Parathyroid adenoma (tissue), 2 donors: Measurements from ENCODE around the gene PHYHD1.
"Not testable (repeated sequence)": the region's sequence is repeated elsewhere in the genome, so short reads cannot be mapped to it uniquely, and the experiment has no call there.

ENCODE experiments used
- H2AFZ ChIP-seq: fragments of 300-600 bp; sonication (generic); one replicate; pipeline ENCODE4 v1.7.0; 2017; ENCODE audit warnings: antibody characterized with exemption, mild to moderate bottlenecking
- H3K27ac ChIP-seq: fragments of 300-600 bp; sonication (generic); one replicate; pipeline ENCODE4 v1.7.0; 2017
- H3K27me3 ChIP-seq: fragments of 300-600 bp; sonication (generic); one replicate; pipeline ENCODE4 v1.7.0; 2017; ENCODE audit warnings: low read length; ENCODE audit not compliant: control insufficient read depth, insufficient read depth
- H3K36me3 ChIP-seq: fragments of 300-600 bp; sonication (generic); one replicate; pipeline ENCODE4 v1.7.0; 2017; ENCODE audit warnings: low read length; ENCODE audit not compliant: control insufficient read depth, insufficient read depth
- H3K4me1 ChIP-seq: fragments of 300-600 bp; sonication (generic); one replicate; pipeline ENCODE4 v1.7.0; 2017; ENCODE audit warnings: control low read depth
- H3K4me2 ChIP-seq: fragments of 300-600 bp; sonication (generic); one replicate; pipeline ENCODE4 v1.7.0; 2017; ENCODE audit warnings: low read length
- H3K4me3 ChIP-seq: fragments of 300-600 bp; sonication (generic); one replicate; pipeline ENCODE4 v1.7.0; 2017; ENCODE audit warnings: low read depth, low read length
- H3K79me2 ChIP-seq: fragments of 300-600 bp; sonication (generic); one replicate; pipeline ENCODE4 v1.7.0; 2017; ENCODE audit warnings: control low read depth
- H3K9ac ChIP-seq: fragments of 300-600 bp; sonication (generic); one replicate; pipeline ENCODE4 v1.7.0; 2017; ENCODE audit warnings: mild to moderate bottlenecking
- H3K9me3 ChIP-seq: fragments of 300-600 bp; sonication (generic); one replicate; pipeline ENCODE4 v1.7.0; 2017; ENCODE audit warnings: low read length; ENCODE audit not compliant: control insufficient read depth
- TF ChIP-seq, protein P1 (sequence below): fragments of 300-600 bp; sonication (generic); IDR thresholded peaks from one replicate; pipeline ENCODE4 v1.7.0; 2017; ENCODE audit warnings: antibody characterized with exemption, mild to moderate bottlenecking
- donor health status: primary hyperparathyroidism.

Gene PHYHD1

DNA sequence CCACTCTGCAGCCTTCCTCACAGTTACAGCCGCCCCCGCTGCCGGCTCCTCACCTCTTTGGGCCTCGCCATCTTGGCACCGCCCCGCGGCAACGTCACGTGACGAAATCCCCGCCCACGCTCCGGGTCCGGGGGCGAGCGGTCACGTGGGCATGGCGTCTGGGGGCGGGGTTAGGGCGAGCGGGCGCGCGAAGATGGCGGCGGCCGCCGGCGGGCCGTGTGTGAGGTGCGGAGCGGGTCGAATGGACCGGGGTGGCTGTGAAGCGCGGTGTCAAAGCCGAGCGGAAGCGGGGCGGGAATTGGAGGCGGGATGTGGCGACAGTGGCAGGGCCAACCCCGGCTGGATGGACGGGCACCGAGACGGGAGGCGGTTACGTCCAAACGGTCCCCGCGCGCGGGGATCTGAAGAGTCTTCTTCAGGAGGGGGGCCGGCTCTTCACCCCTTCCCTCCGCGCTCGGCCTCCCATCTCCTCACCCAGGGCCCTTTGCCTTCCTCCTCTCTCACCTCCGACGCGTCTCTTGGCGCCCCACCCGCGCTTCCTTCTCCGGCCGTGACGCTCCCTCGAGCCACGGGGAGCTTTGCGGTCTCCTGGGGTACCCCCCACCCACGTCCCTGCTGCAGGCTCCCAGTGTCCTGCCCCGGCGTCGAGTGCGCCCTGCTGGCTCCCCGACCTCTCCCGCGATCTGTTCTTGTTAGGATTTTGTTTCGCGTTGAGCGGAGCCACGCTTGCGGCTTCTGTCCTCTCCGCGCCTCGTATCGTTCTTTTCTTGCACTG lies 26.9 kb downstream of the PHYHD1 start, which contains the start of the genes DOLK and NUP188:
Gene DOLK (minus strand): TSS at position 77 of the 775 bp plus-strand sequence. CDS start 300 bp downstream, outside the sequence.
Gene NUP188 (plus strand): TSS at position 173 of the 775 bp plus-strand sequence. CDS start 21 bp downstream, at position 194.
- no peaks in the 10 kb centered on the region for H3K36me3 ChIP-seq
- H3K27ac ChIP-seq, result peak within 1 kb of the TSS; percentile 74
- peak within 1 kb of the TSS; percentile 73 for H3K4me3 ChIP-seq
- H3K9ac ChIP-seq, result no peak within 1 kb of the TSS
- no peaks in the 10 kb centered on the region for H3K9me3 ChIP-seq
- no peaks in the 10 kb centered on the region for H3K27me3 ChIP-seq
- H3K79me2 ChIP-seq, result no peaks in the 10 kb centered on the region
- H3K4me1 ChIP-seq, result no peaks in the 10 kb centered on the region
- peak within 1 kb of the TSS; percentile 89 for H3K4me2 ChIP-seq
- TF ChIP-seq, protein P1, sequence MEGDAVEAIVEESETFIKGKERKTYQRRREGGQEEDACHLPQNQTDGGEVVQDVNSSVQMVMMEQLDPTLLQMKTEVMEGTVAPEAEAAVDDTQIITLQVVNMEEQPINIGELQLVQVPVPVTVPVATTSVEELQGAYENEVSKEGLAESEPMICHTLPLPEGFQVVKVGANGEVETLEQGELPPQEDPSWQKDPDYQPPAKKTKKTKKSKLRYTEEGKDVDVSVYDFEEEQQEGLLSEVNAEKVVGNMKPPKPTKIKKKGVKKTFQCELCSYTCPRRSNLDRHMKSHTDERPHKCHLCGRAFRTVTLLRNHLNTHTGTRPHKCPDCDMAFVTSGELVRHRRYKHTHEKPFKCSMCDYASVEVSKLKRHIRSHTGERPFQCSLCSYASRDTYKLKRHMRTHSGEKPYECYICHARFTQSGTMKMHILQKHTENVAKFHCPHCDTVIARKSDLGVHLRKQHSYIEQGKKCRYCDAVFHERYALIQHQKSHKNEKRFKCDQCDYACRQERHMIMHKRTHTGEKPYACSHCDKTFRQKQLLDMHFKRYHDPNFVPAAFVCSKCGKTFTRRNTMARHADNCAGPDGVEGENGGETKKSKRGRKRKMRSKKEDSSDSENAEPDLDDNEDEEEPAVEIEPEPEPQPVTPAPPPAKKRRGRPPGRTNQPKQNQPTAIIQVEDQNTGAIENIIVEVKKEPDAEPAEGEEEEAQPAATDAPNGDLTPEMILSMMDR, result no peak
- H2AFZ ChIP-seq, result peak within 1 kb of the TSS; percentile 95

DNA sequence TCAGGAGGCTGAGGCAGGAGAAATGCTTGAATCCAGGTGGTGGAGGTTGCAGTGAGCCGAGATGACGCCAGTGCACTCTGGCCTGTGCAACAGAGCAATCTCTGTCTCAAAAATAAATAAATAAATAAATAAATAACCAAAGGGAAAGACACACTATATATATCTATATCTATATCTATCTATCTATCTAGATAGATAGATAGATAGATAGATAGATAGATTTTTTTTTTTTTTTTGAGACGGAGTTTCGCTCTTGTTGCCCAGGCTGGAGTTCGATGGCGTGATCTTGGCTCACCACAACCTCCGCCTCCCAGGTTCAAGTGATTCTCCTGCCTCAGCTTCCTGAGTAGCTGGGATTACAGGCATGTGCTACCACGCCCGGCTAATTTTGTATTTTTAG lies 40.6 kb downstream of the PHYHD1 start:
- not testable (repeated sequence) for H3K27me3 ChIP-seq, H3K9me3 ChIP-seq, H2AFZ ChIP-seq, H3K9ac ChIP-seq, H3K27ac ChIP-seq, H3K4me2 ChIP-seq, H3K4me1 ChIP-seq, H3K79me2 ChIP-seq, H3K36me3 ChIP-seq, H3K4me3 ChIP-seq

DNA sequence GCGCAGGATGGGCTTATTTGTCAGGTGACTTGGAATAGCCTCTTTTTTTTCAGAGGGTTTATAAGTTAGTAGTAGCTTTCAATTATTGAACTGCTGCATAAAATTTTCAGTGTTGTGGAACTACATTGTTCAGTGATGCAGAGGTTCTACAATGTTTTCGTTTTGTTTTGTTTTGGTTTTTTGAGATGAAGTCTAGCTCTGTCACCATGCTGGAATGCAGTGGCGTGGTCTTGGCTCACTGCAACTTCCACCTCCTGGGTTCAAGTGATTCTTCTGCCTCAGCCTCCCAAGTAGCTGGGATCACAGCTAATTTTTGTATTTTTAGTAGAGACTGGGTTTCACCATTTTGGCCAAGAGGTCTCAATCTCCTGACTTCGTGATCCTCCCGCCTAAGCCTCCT lies 48.7 kb downstream of the PHYHD1 start:
- H3K4me2 ChIP-seq, result no peak overlapping the region
- H3K4me1 ChIP-seq, result no peaks in the 10 kb centered on the region
- no peaks in the 10 kb centered on the region for H3K36me3 ChIP-seq
- no peaks in the 10 kb centered on the region for H3K79me2 ChIP-seq
- no peaks in the 10 kb centered on the region for H3K27me3 ChIP-seq
- no peaks in the 10 kb centered on the region for H3K9me3 ChIP-seq
- no peak overlapping the region for H2AFZ ChIP-seq
- no peak overlapping the region for H3K27ac ChIP-seq
- no peak overlapping the region for H3K4me3 ChIP-seq
- TF ChIP-seq, protein P1, result no peak
- H3K9ac ChIP-seq, result no peak overlapping the region

DNA sequence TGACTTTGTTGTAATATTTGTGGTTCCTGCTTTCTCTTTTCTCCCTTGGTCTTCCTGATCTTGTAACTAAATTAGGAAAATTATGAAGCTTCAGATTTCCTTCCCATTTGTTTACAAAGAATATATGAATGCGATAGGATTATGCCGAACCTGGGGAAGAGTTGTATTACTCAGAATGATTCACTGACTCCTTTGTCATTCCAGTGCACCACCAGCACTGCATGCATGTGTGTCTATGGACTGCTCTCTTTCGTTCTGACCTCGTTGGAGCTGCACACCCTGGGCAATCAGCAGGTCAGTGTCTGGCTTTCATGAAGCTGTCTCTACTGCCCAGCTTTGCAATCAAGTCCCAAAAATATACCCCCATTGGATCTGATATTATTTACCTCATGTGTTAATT lies 52.2 kb downstream of the PHYHD1 start:
- Histone ChIP-seq H3K4me2 (no peak overlapping the region), H3K27me3 (no peaks in the 10 kb centered on the region), H3K4me3 (no peak overlapping the region), H3K36me3 (no peaks in the 10 kb centered on the region), H3K9ac (no peak overlapping the region), H3K4me1 (no peaks in the 10 kb centered on the region), H3K79me2 (no peaks in the 10 kb centered on the region), H3K9me3 (no peaks in the 10 kb centered on the region), H3K27ac (no peak overlapping the region), H2AFZ (no peak overlapping the region)
- TF ChIP-seq, protein P1, result no peak

DNA sequence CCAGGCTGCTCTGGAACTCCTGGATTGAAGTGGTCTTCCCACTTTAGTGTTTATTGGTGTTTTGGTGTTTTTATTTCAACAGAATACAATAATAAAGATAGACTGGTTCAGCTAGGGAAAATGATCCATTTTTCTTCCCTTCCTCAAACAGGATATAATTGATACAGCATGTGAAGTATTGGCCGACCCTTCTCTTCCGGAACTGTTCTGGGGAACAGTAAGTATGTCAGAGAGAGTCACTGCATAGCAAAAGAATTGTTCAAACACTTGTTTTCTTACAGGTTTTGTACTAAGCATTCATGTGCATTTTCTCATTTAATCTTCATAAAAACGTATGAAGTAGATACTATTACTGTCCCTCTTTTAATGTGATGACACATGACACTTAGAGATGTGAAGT lies 58.3 kb downstream of the PHYHD1 start:
- H3K79me2 ChIP-seq, result no peaks in the 10 kb centered on the region
- no peak overlapping the region for H2AFZ ChIP-seq
- TF ChIP-seq, protein P1, result no peak
- H3K4me1 ChIP-seq, result no peaks in the 10 kb centered on the region
- H3K27me3 ChIP-seq, result no peaks in the 10 kb centered on the region
- H3K9ac ChIP-seq, result no peak overlapping the region
- H3K9me3 ChIP-seq, result no peaks in the 10 kb centered on the region
- no peak overlapping the region for H3K4me2 ChIP-seq
- H3K36me3 ChIP-seq, result no peaks in the 10 kb centered on the region
- no peak overlapping the region for H3K27ac ChIP-seq
- H3K4me3 ChIP-seq, result no peak overlapping the region
